Measurements from ENCODE around the gene CLEC7A. TPM values are rescaled to one million over a fixed set of nuclear protein-coding genes. Genes with fewer than 3 reads are reported as not detected.

The CLEC7A gene
- total RNA-seq, 1 experiment from 2014 or later: not detected

DNA sequence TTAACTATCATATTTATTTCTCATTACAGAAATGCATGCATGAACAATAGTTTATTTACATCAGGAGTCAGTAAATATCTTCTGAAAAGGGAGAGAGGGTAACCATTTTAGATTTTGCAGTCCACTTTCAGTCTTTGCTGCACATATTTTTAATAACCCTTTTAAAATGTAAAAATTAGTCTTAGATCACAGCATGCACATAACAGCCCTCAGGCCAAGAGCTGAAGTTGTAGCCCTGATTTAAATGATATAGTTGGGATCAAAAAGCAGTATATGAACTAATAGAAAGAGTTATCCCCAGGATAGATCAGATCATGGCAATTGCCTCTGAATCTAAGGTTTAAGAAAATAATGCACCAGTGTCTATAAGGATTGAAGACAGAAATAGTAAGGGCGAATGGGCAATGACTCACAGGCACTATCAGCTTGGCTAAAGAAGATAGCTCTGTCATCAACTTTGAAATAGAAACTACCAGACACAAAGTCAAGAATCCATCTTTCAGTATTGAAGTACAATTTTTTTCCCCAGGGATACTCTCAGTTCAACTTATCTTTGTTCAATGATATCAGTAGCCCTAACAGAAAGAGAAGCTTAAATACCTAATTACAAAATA, 13.1 kb upstream of the CLEC7A start:
- ChIA-PET POLR2A (interaction anchor here (0.6 to 1.7 kb wide), 4 partner anchors 11 to 654 kb away, joined by 3 read pairs; no protein-coding TSS in a partner anchor), CTCF (interaction anchor here (0.6 to 6.2 kb wide), 13 partner anchors 10 to 400 kb away, joined by 3 to 74 read pairs (median 4); partner anchors contain the start of gene CLEC12B)
- no peak for DNase-seq (ENCODE audit: unreplicated experiment)
- H3K4me3 Mint-ChIP-seq (ENCODE audit: unreplicated experiment): no peak overlapping the region
- intact Hi-C loops (cut with micrococcal nuclease): loop anchor here (5.0 kb wide), 1 partner anchor 216 kb away; no protein-coding TSS in a partner anchor
- H3K27ac Mint-ChIP-seq (ENCODE audit: low read depth, unreplicated experiment): peak overlapping the region; percentile 8
- H3K36me3 Mint-ChIP-seq (ENCODE audit: insufficient read depth, unreplicated experiment): no peaks in the 10 kb centered on the region
- H3K27me3 Mint-ChIP-seq (ENCODE audit: insufficient read depth, unreplicated experiment): no peaks in the 10 kb centered on the region
- no peaks in the 10 kb centered on the region for H3K4me1 Mint-ChIP-seq (ENCODE audit: insufficient read depth, unreplicated experiment)
- no TSS peak for BruUV-seq (replicated peaks)
- TF ChIP-seq, protein P1, sequence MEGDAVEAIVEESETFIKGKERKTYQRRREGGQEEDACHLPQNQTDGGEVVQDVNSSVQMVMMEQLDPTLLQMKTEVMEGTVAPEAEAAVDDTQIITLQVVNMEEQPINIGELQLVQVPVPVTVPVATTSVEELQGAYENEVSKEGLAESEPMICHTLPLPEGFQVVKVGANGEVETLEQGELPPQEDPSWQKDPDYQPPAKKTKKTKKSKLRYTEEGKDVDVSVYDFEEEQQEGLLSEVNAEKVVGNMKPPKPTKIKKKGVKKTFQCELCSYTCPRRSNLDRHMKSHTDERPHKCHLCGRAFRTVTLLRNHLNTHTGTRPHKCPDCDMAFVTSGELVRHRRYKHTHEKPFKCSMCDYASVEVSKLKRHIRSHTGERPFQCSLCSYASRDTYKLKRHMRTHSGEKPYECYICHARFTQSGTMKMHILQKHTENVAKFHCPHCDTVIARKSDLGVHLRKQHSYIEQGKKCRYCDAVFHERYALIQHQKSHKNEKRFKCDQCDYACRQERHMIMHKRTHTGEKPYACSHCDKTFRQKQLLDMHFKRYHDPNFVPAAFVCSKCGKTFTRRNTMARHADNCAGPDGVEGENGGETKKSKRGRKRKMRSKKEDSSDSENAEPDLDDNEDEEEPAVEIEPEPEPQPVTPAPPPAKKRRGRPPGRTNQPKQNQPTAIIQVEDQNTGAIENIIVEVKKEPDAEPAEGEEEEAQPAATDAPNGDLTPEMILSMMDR (IDR thresholded peaks at IDR 0.05; ENCODE audit: unreplicated experiment): no peak
- no peaks in the 10 kb centered on the region for H3K9me3 Mint-ChIP-seq (ENCODE audit: unreplicated experiment)

DNA sequence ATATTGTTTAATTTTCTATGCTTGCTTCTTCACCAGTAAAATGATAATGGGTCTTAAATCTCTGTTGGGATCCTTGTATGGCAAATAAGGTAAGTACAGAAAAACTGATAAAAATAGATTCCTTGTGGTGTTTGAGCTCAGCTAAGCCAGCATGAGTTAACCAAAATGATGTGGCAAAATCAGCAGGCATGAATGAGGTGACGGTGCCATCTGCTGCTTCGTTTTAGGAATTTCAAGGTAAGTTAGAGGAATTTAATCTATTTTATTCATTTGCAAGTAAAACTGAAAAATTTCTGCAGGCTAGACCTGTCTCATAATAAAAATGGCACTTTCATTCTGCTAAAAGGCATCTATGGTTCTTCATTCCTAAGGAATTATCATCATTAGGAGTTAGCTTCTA, 10.0 kb upstream of the CLEC7A start:
- Mint-ChIP-seq H3K27ac (ENCODE audit: low read depth, unreplicated experiment) (no peak overlapping the region), H3K36me3 (ENCODE audit: insufficient read depth, unreplicated experiment) (no peaks in the 10 kb centered on the region), H3K4me1 (ENCODE audit: insufficient read depth, unreplicated experiment) (no peaks in the 10 kb centered on the region), H3K27me3 (ENCODE audit: insufficient read depth, unreplicated experiment) (no peaks in the 10 kb centered on the region), H3K9me3 (ENCODE audit: unreplicated experiment) (no peaks in the 10 kb centered on the region), H3K4me3 (ENCODE audit: unreplicated experiment) (no peak overlapping the region)
- no TSS peak for BruUV-seq (replicated peaks)
- ChIA-PET CTCF (interaction anchor here (0.6 to 6.2 kb wide), 44 partner anchors 8 to 806 kb away, joined by 3 to 134 read pairs (median 5); partner anchors contain the start of genes CLEC12B and CLEC9A), POLR2A (interaction anchor here (0.5 to 1.5 kb wide), 9 partner anchors 9 to 390 kb away, joined by 3 to 8 read pairs (median 3); partner anchors contain the start of genes CLEC12B and CLEC7A)
- peak; percentile 72 for DNase-seq (ENCODE audit: unreplicated experiment)
- TF ChIP-seq, protein P1 (IDR thresholded peaks at IDR 0.05; ENCODE audit: unreplicated experiment): peak; percentile 69
- intact Hi-C loops (cut with micrococcal nuclease): loop anchor here (1.0 to 5.0 kb wide), 5 partner anchors 107 to 391 kb away; partner anchors contain the start of gene CLEC12B

DNA sequence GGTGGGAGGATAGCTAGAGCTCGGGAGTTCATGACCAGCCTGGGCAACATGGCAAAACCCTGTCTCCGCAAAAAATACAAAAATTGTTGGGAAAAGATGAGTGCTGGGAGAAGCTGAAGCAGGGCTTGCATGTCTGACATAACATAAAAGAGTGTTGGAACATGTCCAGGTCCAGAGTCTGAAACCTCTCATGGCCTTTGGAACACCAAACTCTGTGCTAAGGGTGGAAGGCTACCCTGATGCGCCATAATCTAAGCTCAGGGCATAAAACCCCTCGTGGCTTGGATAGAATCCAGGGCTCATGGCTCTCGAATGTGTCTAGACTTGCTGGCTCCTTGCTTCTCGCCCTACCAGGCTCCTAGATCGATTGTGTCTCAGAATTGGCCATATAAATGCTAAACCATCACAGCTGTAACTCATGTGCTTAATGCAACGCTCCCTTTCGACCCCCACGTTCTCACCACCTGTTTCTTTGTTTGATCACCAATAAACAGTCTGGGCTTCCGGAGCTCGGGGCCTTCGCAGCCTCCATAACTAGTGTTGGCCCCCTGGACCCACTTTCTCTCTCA, 6.7 kb upstream of the CLEC7A start:
- intact Hi-C loops (cut with micrococcal nuclease): no loop called here
- ChIA-PET CTCF (interaction anchor here (0.6 to 2.9 kb wide), 14 partner anchors 16 to 387 kb away, joined by 3 to 21 read pairs (median 4); partner anchors contain the start of genes CLEC12B and CLEC9A), POLR2A (interaction anchor here (0.6 to 0.7 kb wide), 3 partner anchors 14 to 391 kb away, joined by 3 to 4 read pairs (median 3); no protein-coding TSS in a partner anchor)
- no TSS peak for BruUV-seq (replicated peaks)
- DNase-seq (ENCODE audit: unreplicated experiment): peak; percentile 65
- Mint-ChIP-seq H3K36me3 (ENCODE audit: insufficient read depth, unreplicated experiment) (no peaks in the 10 kb centered on the region), H3K4me3 (ENCODE audit: unreplicated experiment) (no peak overlapping the region), H3K27me3 (ENCODE audit: insufficient read depth, unreplicated experiment) (no peaks in the 10 kb centered on the region), H3K27ac (ENCODE audit: low read depth, unreplicated experiment) (no peak overlapping the region), H3K9me3 (ENCODE audit: unreplicated experiment) (no peaks in the 10 kb centered on the region), H3K4me1 (ENCODE audit: insufficient read depth, unreplicated experiment) (no peaks in the 10 kb centered on the region)
- TF ChIP-seq, protein P1 (IDR thresholded peaks at IDR 0.05; ENCODE audit: unreplicated experiment): no peak

DNA sequence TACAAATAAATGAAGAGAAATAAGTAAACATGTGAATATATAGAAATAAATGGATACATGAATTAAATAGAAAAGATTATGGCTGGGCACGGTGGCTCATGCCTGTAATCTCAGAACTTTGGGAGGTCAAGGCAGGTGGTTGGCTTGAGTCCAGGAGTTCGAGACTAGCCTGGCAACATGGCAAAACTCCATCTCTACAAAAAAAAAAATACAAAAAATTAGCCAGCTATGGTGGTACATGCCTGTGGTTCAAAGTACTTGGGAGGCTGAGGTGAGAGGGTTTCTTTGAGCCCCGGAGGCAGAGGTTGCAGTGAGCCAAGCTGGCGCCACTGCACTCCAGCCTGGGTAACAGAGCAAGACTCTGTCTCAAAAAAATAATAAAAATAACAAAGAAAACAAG, 5.1 kb upstream of the CLEC7A start:
- intact Hi-C loops (cut with micrococcal nuclease): no loop called here
- Mint-ChIP-seq H3K27ac (ENCODE audit: low read depth, unreplicated experiment) (no peak overlapping the region), H3K36me3 (ENCODE audit: insufficient read depth, unreplicated experiment) (no peaks in the 10 kb centered on the region), H3K27me3 (ENCODE audit: insufficient read depth, unreplicated experiment) (no peaks in the 10 kb centered on the region), H3K4me1 (ENCODE audit: insufficient read depth, unreplicated experiment) (no peaks in the 10 kb centered on the region), H3K9me3 (ENCODE audit: unreplicated experiment) (no peaks in the 10 kb centered on the region), H3K4me3 (ENCODE audit: unreplicated experiment) (no peak overlapping the region)
- no peak for DNase-seq (ENCODE audit: unreplicated experiment)
- ChIA-PET POLR2A (interaction anchor here (0.6 kb wide), 1 partner anchor 77 kb away, joined by 3 read pairs; no protein-coding TSS in a partner anchor), CTCF (interaction anchor here (0.6 to 2.9 kb wide), 7 partner anchors 18 to 385 kb away, joined by 3 to 21 read pairs (median 3); no protein-coding TSS in a partner anchor)
- TF ChIP-seq, protein P1 (IDR thresholded peaks at IDR 0.05; ENCODE audit: unreplicated experiment): no peak
- BruUV-seq (replicated peaks): no TSS peak

Measured in MCF 10A (cell line).